NCI-H1417 (cell line): Measurements from ENCODE around the gene MAP7.
"Not testable (repeated sequence)": the region's sequence is repeated elsewhere in the genome, so short reads cannot be mapped to it uniquely, and the experiment has no call there.

Experiments used
- DNase-seq, 3 experiments: peaks; one replicate each; lab custom pipeline; 2025; lab: John Stamatoyannopoulos, UW

The MAP7 gene

GRCh38 chr6:136470044-136470443 is 80.2 kb downstream of the MAP7 start:
- DNase-seq, result peak in 1 of 3 experiments; percentile 29

GRCh38 chr6:136469154-136469553 is 81.1 kb downstream of the MAP7 start:
- DNase-seq, result no peak

- no peak for DNase-seq
Observed at GRCh38 chr6:136468711-136469110, 81.5 kb downstream of the MAP7 start.

GRCh38 chr6:136467186-136467585 is 83.0 kb downstream of the MAP7 start:
- no peak for DNase-seq

DNA sequence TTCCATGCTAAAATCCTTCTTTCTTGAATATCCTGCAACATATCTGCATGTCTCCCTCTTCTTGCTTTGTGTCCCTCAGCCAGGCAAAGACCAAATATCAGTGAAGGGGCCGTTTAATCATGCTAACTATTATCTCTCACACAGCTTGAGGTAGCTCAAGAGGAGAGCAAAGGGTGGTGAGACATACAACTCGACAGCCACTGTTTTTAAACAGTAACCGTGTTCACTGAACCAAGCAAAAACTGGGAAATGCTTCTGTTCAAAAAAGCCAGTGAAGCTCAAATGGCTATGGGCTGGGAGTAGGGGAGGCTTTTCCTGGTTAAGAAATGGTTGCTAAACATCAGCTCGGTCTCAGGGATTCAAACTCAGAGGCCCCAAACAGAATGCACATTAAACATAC is 83.4 kb downstream of the MAP7 start:
- DNase-seq, result peak; percentile 47 to 91 (median 65)

GRCh38 chr6:136465766-136466303 is 84.4 kb downstream of the MAP7 start:
- peak in 1 of 3 experiments; percentile 54 for DNase-seq

DNA sequence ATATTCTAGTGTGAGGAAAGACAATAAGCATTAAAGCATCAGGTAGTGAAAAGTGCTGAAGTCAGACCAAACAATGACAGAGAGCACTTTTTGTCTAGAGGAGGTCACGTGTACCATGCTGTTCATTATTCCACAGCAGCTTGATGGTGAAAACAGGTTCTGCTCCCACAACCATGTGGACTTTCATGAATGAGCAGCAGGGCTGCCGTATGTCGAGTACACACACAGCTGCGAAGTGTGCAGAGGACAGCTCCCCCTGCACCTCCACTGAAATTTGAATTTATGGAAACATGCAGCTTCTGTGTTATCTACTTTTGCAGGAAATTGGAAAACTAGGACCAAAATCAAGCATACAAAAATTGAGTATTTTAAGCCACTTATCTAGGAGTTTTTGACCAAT is 85.3 kb downstream of the MAP7 start:
- DNase-seq, result peak in 1 of 3 experiments; percentile 46

- no peak for DNase-seq
Observed at GRCh38 chr6:136464148-136464547, 86.1 kb downstream of the MAP7 start.

DNA sequence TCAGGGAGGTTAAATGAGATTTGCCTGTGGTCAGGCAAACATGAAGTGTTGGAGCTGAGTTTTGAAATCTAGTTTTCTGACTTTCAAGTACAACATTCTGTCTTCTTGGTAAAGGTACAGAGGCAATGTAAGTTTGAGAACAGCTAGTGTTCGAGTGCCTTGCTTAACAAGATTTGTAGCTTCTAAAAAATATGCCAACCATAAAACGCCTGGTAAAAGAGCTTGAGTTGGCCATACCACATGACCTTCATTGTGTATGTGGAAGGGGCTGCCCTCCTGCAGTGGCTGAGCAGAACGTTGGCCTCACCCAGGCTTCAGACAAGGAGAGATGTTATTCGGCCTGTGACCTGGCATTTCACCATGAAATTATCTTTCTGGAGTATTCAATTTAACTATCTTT is 86.5 kb downstream of the MAP7 start:
- DNase-seq, result no peak

- no peak for DNase-seq
Observed at GRCh38 chr6:136446579-136447187, 103.5 kb downstream of the MAP7 start.

DNA sequence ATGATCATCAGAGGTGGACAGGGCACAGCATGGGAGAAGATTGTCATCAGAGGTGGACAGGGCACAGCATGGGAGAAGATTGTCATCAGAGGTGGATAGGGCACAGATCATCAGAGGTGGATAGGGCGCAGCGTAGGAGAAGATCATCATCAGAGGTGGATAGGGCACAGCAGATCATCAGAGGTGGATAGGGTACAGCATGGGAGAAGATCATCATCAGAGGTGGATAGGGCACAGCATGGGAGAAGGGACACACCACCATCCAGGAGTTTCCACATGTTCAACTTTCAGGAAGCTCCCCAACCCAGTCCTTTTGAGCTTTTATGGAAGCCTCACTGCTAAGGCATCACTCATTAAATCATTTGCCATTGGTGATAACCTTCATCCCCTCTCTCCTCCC is 104.1 kb downstream of the MAP7 start:
- DNase-seq, result no peak

DNA sequence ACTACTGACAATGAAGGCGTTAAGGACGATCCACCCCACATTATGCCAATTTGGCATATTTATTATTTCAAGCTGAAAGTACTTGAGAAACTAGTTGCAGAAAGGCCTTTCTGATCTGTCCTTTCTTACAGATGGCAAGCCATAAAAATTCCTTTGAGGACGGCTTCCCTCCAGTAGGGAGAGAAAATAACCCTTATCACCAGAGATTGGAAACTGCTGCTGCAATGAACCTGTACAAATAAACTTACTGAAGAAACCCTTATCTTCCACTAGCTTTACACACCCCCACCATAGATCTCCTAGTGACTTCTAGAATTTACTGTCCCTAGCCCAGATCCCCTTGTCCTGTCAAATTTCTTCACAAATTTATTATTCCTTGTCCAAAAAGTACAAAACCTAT is 105.2 kb downstream of the MAP7 start:
- DNase-seq, result no peak

DNA sequence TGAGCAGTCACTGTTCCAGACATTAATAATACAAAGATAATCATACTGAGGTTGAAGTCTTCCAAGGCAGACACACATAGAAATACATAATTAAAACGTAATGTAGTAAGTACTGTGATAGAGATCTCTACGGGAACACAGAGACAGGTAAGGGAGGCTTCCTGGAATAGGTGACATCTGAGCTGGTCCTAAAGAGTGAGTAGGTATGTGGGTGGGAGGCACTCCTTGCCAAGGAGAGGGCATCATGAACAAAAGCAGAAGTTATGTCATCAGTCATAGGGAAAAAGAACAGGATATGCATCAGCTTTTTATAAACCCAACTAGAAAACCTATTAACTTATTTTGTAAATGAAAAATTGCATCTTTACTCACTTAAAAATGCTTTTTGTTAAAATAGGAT is 110.0 kb downstream of the MAP7 start:
- no peak for DNase-seq

GRCh38 chr6:136439514-136440190 is 110.6 kb downstream of the MAP7 start:
- no peak for DNase-seq

- DNase-seq, result no peak
Observed at GRCh38 chr6:136438441-136438840, 111.8 kb downstream of the MAP7 start.

DNA sequence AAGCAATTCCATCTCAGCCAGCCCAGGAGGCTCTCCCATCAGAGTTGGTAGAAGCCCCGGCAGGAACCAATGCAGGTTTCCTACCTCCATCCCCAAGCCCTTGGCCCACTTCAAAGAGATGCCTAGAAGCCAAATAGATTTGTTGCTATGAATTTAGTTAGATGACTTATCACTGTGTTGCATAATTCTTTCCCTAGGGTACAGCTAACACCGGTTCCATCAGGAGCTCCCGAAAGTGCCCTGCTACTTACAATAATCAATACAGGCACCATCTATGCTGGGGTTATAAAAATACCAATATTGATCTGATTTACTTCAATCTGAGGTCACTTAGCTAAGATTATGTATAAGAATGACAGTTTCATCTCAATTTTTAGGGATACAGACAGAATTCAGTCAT is 113.0 kb downstream of the MAP7 start:
- no peak for DNase-seq

DNA sequence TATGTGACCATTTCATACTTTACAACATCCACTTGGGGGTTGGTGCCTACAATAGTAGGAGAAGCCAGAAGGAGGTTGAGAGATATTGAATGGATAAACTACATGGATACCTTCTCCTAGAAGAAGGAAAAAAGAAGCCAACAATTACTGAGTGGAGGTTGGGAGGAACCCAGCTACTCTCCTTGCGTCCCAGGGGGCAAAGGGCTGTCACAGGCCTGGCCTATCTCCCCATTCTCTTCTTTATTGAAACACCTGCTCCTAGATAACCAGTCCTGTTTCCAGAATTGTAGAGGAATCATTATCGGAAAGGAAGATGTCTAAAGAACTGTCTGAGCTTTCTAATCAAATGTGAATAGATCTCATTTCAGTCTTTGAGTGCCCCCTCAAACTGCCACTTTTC is 115.1 kb downstream of the MAP7 start:
- DNase-seq, result no peak

- not testable (repeated sequence) for DNase-seq
Observed at GRCh38 chr6:136431306-136431705, 118.9 kb downstream of the MAP7 start.

DNA sequence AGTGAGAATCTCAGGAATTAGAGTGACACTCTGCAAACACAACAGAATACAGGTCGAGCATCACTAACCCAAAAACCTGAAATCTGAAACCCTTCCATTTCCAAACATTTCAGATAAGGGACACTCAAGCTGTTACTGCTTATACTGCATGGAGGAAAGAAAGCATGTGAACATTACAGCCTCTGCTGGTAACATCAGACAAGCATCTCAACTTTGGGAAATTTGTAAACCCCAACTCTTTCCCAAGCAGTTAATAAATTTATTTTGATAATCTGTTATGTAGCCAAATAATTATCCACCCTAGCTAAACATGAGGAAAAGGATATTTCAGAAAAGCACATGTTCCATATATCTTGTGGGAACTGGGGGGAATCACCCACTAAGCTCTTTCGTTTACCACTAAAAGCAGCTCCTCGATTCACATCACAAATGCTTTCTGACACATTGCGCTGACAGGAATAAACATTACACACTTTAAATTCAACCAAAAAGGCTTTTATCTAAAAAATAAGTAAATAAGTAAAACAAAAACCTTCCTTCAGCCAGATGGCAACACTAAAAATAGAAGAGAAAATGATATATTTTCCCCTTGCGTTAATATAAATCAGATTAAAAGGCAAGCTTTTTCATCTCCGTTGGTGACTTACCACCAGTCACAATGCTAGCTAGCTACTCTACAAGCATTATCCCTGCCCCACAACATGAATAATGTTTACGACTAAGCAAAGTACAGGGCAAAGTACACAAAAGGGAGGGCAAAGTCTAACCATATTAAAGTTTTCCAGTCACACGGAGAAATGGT is 120.8 kb downstream of the MAP7 start:
- DNase-seq, result no peak

- no peak for DNase-seq
Observed at GRCh38 chr6:136427378-136427717, 122.9 kb downstream of the MAP7 start.

GRCh38 chr6:136426627-136427377 is 123.4 kb downstream of the MAP7 start:
- no peak for DNase-seq

GRCh38 chr6:136425793-136426192 is 124.4 kb downstream of the MAP7 start:
- DNase-seq, result no peak
